Measurements from ENCODE around the gene TRAPPC3L. TPM values are rescaled to one million over a fixed set of nuclear protein-coding genes. Genes with fewer than 3 reads are reported as not detected.

Gene TRAPPC3L
- total RNA-seq, 2 experiments from 2014 or later: not detected

GRCh38 chr6:116468293-116468692 is 77.2 kb downstream of the TRAPPC3L start:
- Mint-ChIP-seq H3K4me3 (no peak overlapping the region), H3K36me3 (ENCODE audit: low read depth) (no peaks in the 10 kb centered on the region), H3K9me3 (no peaks in the 10 kb centered on the region), H3K4me1 (ENCODE audit: low read depth) (peaks cover 24% of the 10 kb centered on the region), H3K27me3 (peaks cover 5% of the 10 kb centered on the region), H3K27ac (no peak overlapping the region)
- intact Hi-C loops (cut with DNase I, micrococcal nuclease): no loop called here
- ChIA-PET POLR2A (no interaction called here), CTCF (no interaction called here)
- Histone ChIP-seq H3K36me3 (ENCODE audit: insufficient read depth, low read length) (no peaks in the 10 kb centered on the region), H3K27ac (ENCODE audit: low read depth in 1 of 2, low read length in 2 of 2) (no peak overlapping the region), H3K9me3 (ENCODE audit: control insufficient read depth in 1 of 2, insufficient read depth in 1 of 2, low read length in 2 of 2) (no peaks in the 10 kb centered on the region), H3K4me1 (ENCODE audit: insufficient read depth, low read length) (peaks cover 18% of the 10 kb centered on the region), H3K27me3 (ENCODE audit: control insufficient read depth in 1 of 2, insufficient read depth in 2 of 2, low read length in 2 of 2) (no peaks in the 10 kb centered on the region), H3K4me3 (ENCODE audit: low read length) (no peak overlapping the region)
- TF ChIP-seq CTCF (IDR thresholded peaks at IDR 0.05): no peak
- DNase-seq: no peak
- ATAC-seq (ENCODE audit: poor library complexity): no peak

DNA sequence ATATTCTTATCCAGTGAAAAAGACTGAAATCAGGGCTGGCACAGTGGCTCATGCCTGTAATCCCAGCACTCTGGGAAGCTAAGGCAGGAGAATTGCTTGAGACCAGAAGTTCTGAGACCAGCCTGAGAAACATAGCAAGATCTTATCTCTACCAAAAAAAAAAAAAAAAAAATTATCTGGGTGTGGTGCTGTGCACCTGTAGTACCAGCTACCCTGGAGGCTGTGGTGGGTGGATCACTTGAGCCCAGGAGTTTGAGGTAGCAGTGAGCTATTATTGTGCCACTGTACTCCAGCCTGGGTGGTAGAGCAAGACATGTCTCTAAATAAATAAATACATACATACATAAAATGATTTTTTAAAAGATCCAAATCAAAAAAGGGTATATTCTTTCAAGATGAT is 78.0 kb downstream of the TRAPPC3L start:
- DNase-seq: peak in 1 of 14 experiments; percentile 44
- CTCF ChIA-PET: no interaction called here

DNA sequence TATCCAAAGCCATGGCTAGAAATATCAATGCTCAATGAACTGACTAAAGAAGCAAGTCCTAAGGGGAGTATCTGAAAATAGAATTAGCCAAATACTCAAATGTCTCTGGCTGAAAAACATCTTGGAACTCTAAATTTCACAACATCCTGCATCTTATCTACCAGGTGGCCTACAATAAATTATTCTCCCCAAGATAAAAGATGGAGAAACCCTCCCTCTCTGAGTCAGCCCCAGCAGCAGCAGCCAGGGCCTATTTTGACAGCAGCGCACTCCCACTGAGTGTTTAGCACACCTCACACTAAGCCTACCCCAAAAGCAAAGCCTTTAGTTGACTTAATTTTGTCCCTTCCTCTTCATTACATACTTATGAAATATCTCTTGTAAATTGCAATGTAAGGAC is 78.4 kb downstream of the TRAPPC3L start:
- Histone ChIP-seq H3K27ac (ENCODE audit: low read depth in 1 of 2, low read length in 2 of 2) (no peak overlapping the region), H3K4me3 (ENCODE audit: low read length) (no peak overlapping the region), H3K27me3 (ENCODE audit: control insufficient read depth in 1 of 2, insufficient read depth in 2 of 2, low read length in 2 of 2) (peaks cover 0 to 5% of the 10 kb centered on the region in 2 experiments), H3K36me3 (ENCODE audit: insufficient read depth, low read length) (no peaks in the 10 kb centered on the region), H3K4me1 (ENCODE audit: insufficient read depth, low read length) (peaks cover 27% of the 10 kb centered on the region), H3K9me3 (ENCODE audit: control insufficient read depth in 1 of 2, insufficient read depth in 1 of 2, low read length in 2 of 2) (no peaks in the 10 kb centered on the region)
- CTCF ChIA-PET: no interaction called here
- POLR2A ChIA-PET: no interaction called here
- H3K27ac Mint-ChIP-seq: no peak overlapping the region
- no peaks in the 10 kb centered on the region for H3K36me3 Mint-ChIP-seq (ENCODE audit: low read depth)
- intact Hi-C loops (cut with DNase I, micrococcal nuclease): no loop called here
- H3K4me3 Mint-ChIP-seq: no peak overlapping the region
- no peaks in the 10 kb centered on the region for H3K9me3 Mint-ChIP-seq
- peaks cover 31% of the 10 kb centered on the region for H3K4me1 Mint-ChIP-seq (ENCODE audit: low read depth)
- no peak for TF ChIP-seq CTCF (IDR thresholded peaks at IDR 0.05)
- H3K27me3 Mint-ChIP-seq: peaks cover 14% of the 10 kb centered on the region
- no peak for DNase-seq
- no peak for ATAC-seq (ENCODE audit: poor library complexity)

More for the DNA sequence above, 78.0 kb downstream of the TRAPPC3L start:
- peak; percentile 48 for ATAC-seq (ENCODE audit: poor library complexity)
- H3K36me3 ChIP-seq (ENCODE audit: insufficient read depth, low read length): no peaks in the 10 kb centered on the region
- no peaks in the 10 kb centered on the region for H3K9me3 ChIP-seq (ENCODE audit: control insufficient read depth in 1 of 2, insufficient read depth in 1 of 2, low read length in 2 of 2)
- no peak overlapping the region for H3K4me3 ChIP-seq (ENCODE audit: low read length)
- H3K4me3 Mint-ChIP-seq: no peak overlapping the region
- peaks cover 24% of the 10 kb centered on the region for H3K4me1 ChIP-seq (ENCODE audit: insufficient read depth, low read length)
- TF ChIP-seq CTCF (IDR thresholded peaks at IDR 0.05): no peak
- H3K27me3 ChIP-seq (ENCODE audit: control insufficient read depth in 1 of 2, insufficient read depth in 2 of 2, low read length in 2 of 2): peaks cover 0 to 2% of the 10 kb centered on the region in 2 experiments
- POLR2A ChIA-PET: interaction anchor here (0.6 kb wide), 1 partner anchor 93 kb away, joined by 3 read pairs; no protein-coding TSS in a partner anchor
- H3K36me3 Mint-ChIP-seq (ENCODE audit: low read depth): no peaks in the 10 kb centered on the region
- H3K27me3 Mint-ChIP-seq: peaks cover 12% of the 10 kb centered on the region
- peaks cover 30% of the 10 kb centered on the region for H3K4me1 Mint-ChIP-seq (ENCODE audit: low read depth)
- H3K27ac Mint-ChIP-seq: no peak overlapping the region
- intact Hi-C loops (cut with DNase I, micrococcal nuclease): no loop called here
- no peak overlapping the region for H3K27ac ChIP-seq (ENCODE audit: low read depth in 1 of 2, low read length in 2 of 2)
- H3K9me3 Mint-ChIP-seq: no peaks in the 10 kb centered on the region

Data from CD4-positive, alpha-beta T cell (primary cell).